Activated naive CD8-positive, alpha-beta T cell treated with anti-CD3 and anti-CD28 coated beads for 36 hours (primary cell): ENCODE data around the gene CCDC38. TPM values are rescaled to one million over a fixed set of nuclear protein-coding genes. Genes with fewer than 3 reads are reported as not detected.

Source experiments
- DNase-seq: peaks from one replicate; pipeline ENCODE4 v3.0.0; 2021
- H3K27ac Mint-ChIP-seq: one replicate; pipeline ENCODE4 v1.8.0; 2022; ENCODE audit warnings: mild to moderate bottlenecking, moderate library complexity, mixed read lengths
- H3K27me3 Mint-ChIP-seq: one replicate; pipeline ENCODE4 v1.8.0; 2022; ENCODE audit warnings: mild to moderate bottlenecking, mixed read lengths
- H3K36me3 Mint-ChIP-seq: one replicate; pipeline ENCODE4 v1.8.0; 2021; ENCODE audit warnings: mild to moderate bottlenecking, mixed read lengths
- H3K4me1 Mint-ChIP-seq: one replicate; pipeline ENCODE4 v1.8.0; 2021; ENCODE audit warnings: mixed read lengths
- H3K4me3 Mint-ChIP-seq: one replicate; pipeline ENCODE4 v1.8.0; 2022; ENCODE audit warnings: mild to moderate bottlenecking, moderate library complexity, mixed read lengths
- H3K9me3 Mint-ChIP-seq: one replicate; pipeline ENCODE4 v1.8.0; 2022; ENCODE audit warnings: mixed read lengths
- total RNA-seq, 2 experiments: library from RNA; stranded (reverse); gene quantifications; one replicate each; pipeline ENCODE4 v1.2.3, GENCODE V29; 2021

The CCDC38 gene
- under 1 TPM; 0.16 TPM for total RNA-seq

GRCh38 chr12:95942524-95943329 lies at the start of gene CCDC38:
CCDC38 (minus strand) TSS chr12:95942614; CDS start chr12:95936509, 6,105 bp downstream.
- Mint-ChIP-seq H3K4me1 (peaks cover 6% of the 10 kb centered on the region), H3K9me3 (no peaks in the 10 kb centered on the region), H3K36me3 (no peaks in the 10 kb centered on the region), H3K4me3 (peak within 1 kb of the TSS; percentile 87), H3K27me3 (no peaks in the 10 kb centered on the region), H3K27ac (peak within 1 kb of the TSS; percentile 88)
- peak; percentile 85 for DNase-seq

DNA sequence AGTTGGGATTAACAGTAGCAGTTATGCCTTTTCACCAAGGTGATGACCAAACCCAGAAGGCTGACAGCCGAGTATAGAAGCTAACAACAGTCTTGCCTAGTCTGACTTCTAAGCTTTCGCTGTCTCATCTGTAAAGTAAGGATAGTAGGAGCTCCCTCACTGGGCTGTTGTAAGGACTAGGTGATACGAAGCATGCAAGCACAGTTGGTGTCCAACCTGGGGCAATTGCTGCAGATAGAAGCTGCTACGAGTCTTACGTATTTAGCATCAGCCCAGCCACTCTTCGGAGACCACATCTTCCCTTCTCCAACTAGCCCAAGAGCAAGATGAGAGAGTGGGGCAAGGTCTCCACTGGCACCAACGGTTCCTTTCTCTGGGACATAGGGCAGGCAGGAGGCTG lies 47.7 kb upstream of the CCDC38 start:
- H3K4me3 Mint-ChIP-seq = no peak overlapping the region
- H3K27ac Mint-ChIP-seq = no peak overlapping the region
- H3K4me1 Mint-ChIP-seq = no peaks in the 10 kb centered on the region
- no peaks in the 10 kb centered on the region for H3K36me3 Mint-ChIP-seq
- no peaks in the 10 kb centered on the region for H3K27me3 Mint-ChIP-seq
- DNase-seq = no peak
- no peaks in the 10 kb centered on the region for H3K9me3 Mint-ChIP-seq

DNA sequence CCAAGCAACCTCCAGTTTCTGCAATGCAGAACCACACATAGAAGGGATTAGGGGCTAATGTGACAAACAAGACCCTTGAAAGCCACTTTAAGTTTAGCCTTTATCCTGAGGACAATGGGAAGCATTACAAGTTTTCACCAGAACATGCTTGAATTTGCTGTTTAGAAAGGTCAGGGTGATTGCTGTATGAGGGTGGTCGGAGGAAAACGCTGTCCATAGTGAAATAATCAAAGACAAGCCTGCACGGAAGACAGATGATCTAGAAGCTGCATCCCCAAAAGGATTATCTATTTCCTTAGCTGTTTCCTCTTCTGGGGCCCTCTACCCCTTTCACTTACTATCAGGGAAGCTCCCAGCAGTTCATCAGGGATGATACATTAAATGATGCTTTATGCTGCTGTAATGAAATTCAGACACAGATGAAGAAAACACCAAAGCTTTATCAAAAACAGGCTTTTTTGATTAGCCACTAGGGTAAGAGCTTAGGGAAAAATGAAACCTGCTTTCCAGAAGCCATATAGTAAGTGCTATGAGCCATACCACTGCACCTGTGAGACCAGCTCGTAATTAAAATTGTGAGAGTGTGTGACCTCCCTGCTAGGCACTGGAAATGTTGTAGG lies 47.2 kb upstream of the CCDC38 start:
- Mint-ChIP-seq H3K4me1 (no peaks in the 10 kb centered on the region), H3K27me3 (no peaks in the 10 kb centered on the region), H3K9me3 (no peaks in the 10 kb centered on the region), H3K36me3 (no peaks in the 10 kb centered on the region), H3K27ac (no peak overlapping the region), H3K4me3 (no peak overlapping the region)
- no peak for DNase-seq

- no peak for DNase-seq
- no peaks in the 10 kb centered on the region for H3K4me1 Mint-ChIP-seq
- H3K27ac Mint-ChIP-seq = no peak overlapping the region
- H3K4me3 Mint-ChIP-seq = no peak overlapping the region
- H3K9me3 Mint-ChIP-seq = no peaks in the 10 kb centered on the region
- no peaks in the 10 kb centered on the region for H3K27me3 Mint-ChIP-seq
- H3K36me3 Mint-ChIP-seq = no peaks in the 10 kb centered on the region
Measured at GRCh38 chr12:95988506-95989275, 46.3 kb upstream of the CCDC38 start.

DNA sequence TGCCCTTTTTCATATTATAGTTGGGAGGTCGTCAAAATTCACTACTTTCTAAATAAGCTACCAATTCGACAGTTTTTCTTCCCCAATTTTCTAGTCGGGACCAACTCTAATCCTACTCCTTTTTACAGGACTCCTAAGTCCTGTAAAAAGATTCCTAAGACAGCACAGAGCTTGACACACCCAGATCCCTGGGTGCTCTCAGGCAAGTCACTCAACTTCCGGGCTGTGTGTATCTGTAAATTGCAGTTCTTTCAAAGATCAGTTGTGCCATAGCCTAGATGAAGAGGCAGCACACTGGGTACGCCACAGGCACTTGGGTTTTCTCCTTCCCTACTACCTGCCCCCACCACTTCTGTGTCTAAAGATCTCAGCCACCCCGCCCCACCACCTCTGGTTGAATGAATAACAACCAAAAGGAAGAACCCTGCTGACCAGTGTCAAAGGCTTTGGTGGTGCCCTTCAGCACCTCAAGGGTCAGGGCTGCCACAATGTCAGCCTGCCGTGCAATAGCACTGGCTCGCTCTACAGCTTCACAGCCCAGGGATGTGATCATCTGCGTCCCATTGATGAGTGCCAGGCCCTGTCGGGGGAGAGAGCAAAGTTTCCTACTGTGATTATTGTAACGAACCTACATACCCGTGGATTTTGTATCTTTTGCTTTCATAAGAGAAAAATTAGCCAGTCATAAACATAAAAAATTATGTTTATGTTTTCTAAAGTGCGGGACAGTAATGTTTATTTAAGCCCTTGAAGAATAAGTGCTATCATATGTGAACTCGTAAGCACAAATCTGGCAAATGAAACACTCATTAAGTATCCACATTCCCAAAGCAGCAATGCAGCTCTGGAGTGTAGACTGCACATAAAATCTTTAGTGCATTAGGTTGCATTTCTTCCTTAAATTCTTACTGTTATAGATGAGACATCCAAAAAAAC lies 44.5 kb upstream of the CCDC38 start:
- no peaks in the 10 kb centered on the region for H3K4me1 Mint-ChIP-seq
- H3K4me3 Mint-ChIP-seq = no peak overlapping the region
- H3K9me3 Mint-ChIP-seq = no peaks in the 10 kb centered on the region
- no peak for DNase-seq
- no peak overlapping the region for H3K27ac Mint-ChIP-seq
- no peaks in the 10 kb centered on the region for H3K36me3 Mint-ChIP-seq
- no peaks in the 10 kb centered on the region for H3K27me3 Mint-ChIP-seq

DNA sequence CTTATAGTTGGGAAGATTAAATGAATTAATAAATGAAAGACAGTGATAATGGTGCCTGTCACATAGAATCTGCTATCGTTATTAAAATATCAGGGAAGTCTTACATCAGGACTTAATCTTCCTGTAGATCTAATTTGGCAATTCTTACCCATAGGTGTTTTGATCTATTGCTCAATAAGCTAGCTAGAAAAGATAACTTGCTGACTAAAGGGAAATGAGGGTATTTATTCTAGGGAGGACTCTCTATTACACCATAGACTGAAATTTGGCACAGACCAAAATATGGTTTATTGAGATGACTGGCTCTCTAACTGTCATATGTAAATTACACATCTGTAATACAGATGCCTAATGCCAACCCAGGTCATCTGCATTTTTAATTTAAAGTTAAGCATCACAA lies 42.3 kb upstream of the CCDC38 start:
- DNase-seq = no peak
- Mint-ChIP-seq H3K4me1 (no peaks in the 10 kb centered on the region), H3K9me3 (no peaks in the 10 kb centered on the region), H3K27ac (no peak overlapping the region), H3K36me3 (no peaks in the 10 kb centered on the region), H3K27me3 (no peaks in the 10 kb centered on the region), H3K4me3 (no peak overlapping the region)

- no peaks in the 10 kb centered on the region for H3K4me1 Mint-ChIP-seq
- H3K9me3 Mint-ChIP-seq = no peaks in the 10 kb centered on the region
- DNase-seq = no peak
- no peak overlapping the region for H3K4me3 Mint-ChIP-seq
- no peaks in the 10 kb centered on the region for H3K36me3 Mint-ChIP-seq
- H3K27ac Mint-ChIP-seq = no peak overlapping the region
- H3K27me3 Mint-ChIP-seq = no peaks in the 10 kb centered on the region
Measured at GRCh38 chr12:95982602-95983001, 40.2 kb upstream of the CCDC38 start.

DNA sequence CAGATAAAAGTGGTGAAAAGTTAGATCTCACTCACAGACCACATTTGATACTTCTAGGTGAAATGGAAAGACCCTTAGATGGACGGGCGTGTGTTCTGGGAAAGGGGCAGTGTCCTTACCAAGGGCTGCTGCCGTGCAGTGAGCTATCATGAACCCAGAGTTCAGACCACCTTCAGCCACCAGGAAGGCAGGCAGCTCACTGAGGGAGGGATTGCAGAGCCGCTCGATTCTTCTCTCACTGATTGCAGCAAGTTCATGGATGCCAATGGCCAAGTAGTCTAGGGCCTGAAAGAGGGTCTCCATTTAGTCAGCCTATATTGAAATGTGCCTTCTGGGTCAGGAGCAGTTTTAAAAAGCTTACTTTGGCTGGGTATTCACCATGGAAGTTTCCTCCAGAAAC lies 38.0 kb upstream of the CCDC38 start:
- H3K9me3 Mint-ChIP-seq = no peaks in the 10 kb centered on the region
- no peak overlapping the region for H3K27ac Mint-ChIP-seq
- no peak overlapping the region for H3K4me3 Mint-ChIP-seq
- DNase-seq = no peak
- H3K36me3 Mint-ChIP-seq = no peaks in the 10 kb centered on the region
- H3K4me1 Mint-ChIP-seq = no peaks in the 10 kb centered on the region
- H3K27me3 Mint-ChIP-seq = no peaks in the 10 kb centered on the region

- no peaks in the 10 kb centered on the region for H3K27me3 Mint-ChIP-seq
- H3K4me3 Mint-ChIP-seq = no peak overlapping the region
- no peaks in the 10 kb centered on the region for H3K9me3 Mint-ChIP-seq
- no peak overlapping the region for H3K27ac Mint-ChIP-seq
- DNase-seq = no peak
- no peaks in the 10 kb centered on the region for H3K4me1 Mint-ChIP-seq
- no peaks in the 10 kb centered on the region for H3K36me3 Mint-ChIP-seq
Measured at GRCh38 chr12:95978774-95979173, 36.4 kb upstream of the CCDC38 start.

DNA sequence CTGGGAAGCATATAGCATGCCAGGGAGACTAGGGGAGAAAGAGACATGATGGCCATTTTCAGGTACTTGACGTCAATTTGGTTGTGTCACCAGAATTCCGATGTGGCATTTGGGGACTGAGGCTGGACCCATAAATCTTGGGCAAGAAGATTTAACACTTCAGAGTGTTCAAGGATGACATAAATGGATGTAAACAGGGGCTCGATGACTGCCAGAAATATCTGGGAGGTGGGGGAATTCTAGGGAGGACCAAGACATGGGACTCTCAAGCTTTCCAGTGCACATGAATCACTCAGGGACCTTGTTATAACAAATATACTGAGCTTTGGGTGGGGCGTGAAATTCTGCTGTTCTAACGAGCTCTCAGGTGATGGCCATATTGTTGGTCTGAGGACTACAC lies 35.9 kb upstream of the CCDC38 start:
- Mint-ChIP-seq H3K36me3 (no peaks in the 10 kb centered on the region), H3K4me1 (no peaks in the 10 kb centered on the region), H3K9me3 (no peaks in the 10 kb centered on the region), H3K27ac (no peak overlapping the region), H3K27me3 (no peaks in the 10 kb centered on the region), H3K4me3 (no peak overlapping the region)
- DNase-seq = no peak

- H3K27me3 Mint-ChIP-seq = no peaks in the 10 kb centered on the region
- DNase-seq = no peak
- no peaks in the 10 kb centered on the region for H3K9me3 Mint-ChIP-seq
- H3K4me1 Mint-ChIP-seq = no peaks in the 10 kb centered on the region
- H3K36me3 Mint-ChIP-seq = no peaks in the 10 kb centered on the region
- no peak overlapping the region for H3K4me3 Mint-ChIP-seq
- H3K27ac Mint-ChIP-seq = no peak overlapping the region
Measured at GRCh38 chr12:95977764-95978305, 35.4 kb upstream of the CCDC38 start.

DNA sequence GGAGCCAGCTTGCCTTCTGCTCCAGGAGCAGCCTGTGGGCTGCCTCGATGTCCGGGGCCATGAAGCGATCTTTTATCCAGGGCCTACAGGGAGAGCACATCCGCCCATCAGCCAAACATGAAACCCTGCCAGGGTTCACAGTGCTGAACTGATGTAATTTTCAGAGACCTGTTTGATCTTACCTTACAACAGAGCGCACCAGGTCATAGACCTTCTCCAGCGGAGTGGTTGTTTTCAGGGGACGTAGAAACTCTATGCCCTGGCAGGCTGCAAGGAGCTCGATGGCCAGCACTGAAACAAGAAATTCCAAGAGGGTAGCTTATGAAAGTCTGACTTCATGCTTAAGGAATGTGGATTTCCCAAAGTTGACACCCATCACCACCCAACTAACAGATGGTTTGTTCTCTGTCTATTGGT lies 34.0 kb upstream of the CCDC38 start:
- Mint-ChIP-seq H3K27ac (no peak overlapping the region), H3K27me3 (no peaks in the 10 kb centered on the region), H3K36me3 (no peaks in the 10 kb centered on the region), H3K4me3 (no peak overlapping the region), H3K4me1 (no peaks in the 10 kb centered on the region), H3K9me3 (no peaks in the 10 kb centered on the region)
- no peak for DNase-seq

DNA sequence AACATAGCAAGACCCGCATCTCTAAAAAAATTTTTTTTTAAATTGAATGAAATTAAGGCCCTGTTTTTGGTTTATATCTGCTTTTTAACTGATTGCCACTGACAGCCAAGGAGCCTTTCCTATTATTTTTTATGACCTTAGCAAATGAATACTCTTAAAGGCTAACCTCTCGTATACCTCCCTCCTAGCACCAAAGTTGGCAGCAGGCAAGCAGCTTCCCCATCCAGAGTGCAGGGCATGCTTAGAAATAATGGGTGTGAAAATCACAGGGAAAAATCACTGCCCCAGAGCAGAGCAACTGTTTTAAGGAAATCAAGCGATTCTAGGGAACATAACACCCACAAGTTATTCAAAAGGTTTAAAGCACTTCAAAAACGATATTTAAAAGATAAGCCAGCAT lies 33.1 kb upstream of the CCDC38 start:
- DNase-seq = no peak
- Mint-ChIP-seq H3K4me3 (no peak overlapping the region), H3K36me3 (no peaks in the 10 kb centered on the region), H3K27me3 (no peaks in the 10 kb centered on the region), H3K27ac (no peak overlapping the region), H3K4me1 (no peaks in the 10 kb centered on the region), H3K9me3 (no peaks in the 10 kb centered on the region)

DNA sequence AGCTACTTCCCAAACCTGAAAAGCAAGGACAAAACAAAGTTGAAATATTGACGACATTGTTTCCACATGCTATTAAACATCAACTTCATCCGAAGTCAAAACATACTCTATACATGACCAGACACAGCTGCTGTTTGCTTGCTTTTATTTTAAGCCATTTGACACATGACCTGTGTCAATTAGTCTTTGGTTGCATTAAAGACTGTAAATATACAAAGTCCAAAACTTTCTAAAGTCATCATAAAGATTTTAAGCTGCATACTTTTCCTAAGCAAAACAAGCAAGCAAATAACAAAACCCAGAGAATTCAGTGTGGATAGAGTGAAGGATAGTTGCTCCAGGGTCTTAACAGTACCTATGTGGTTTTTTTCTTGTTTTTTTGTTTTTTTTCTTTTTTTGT lies 31.9 kb upstream of the CCDC38 start:
- DNase-seq = no peak
- Mint-ChIP-seq H3K27me3 (no peaks in the 10 kb centered on the region), H3K27ac (no peak overlapping the region), H3K4me1 (no peaks in the 10 kb centered on the region), H3K36me3 (no peaks in the 10 kb centered on the region), H3K9me3 (no peaks in the 10 kb centered on the region), H3K4me3 (no peak overlapping the region)
